ENCODE measurements around the gene SLC39A11.

GRCh38 chr17:72858826-72859495 lies 233.5 kb downstream of the SLC39A11 start:
- TF ChIP-seq YY1 (IDR thresholded peaks at IDR 0.05; ENCODE audit: low read depth) (no peak), CREB1 (IDR thresholded peaks at IDR 0.05; ENCODE audit: low read depth) (no peak), EP300 (IDR thresholded peaks at IDR 0.05; ENCODE audit: borderline replicate concordance) (no peak), FOXM1 (IDR thresholded peaks at IDR 0.05; ENCODE audit: borderline replicate concordance, low read depth) (no peak), RAD21 (IDR thresholded peaks at IDR 0.05; ENCODE audit: low read depth) (no peak), EGR1 (IDR thresholded peaks at IDR 0.05) (no peak), TAF1 (IDR thresholded peaks at IDR 0.05; ENCODE audit: low read depth) (no peak), ZBTB7A (IDR thresholded peaks at IDR 0.05; ENCODE audit: low read depth) (no peak), CEBPB (IDR thresholded peaks at IDR 0.05) (no peak)
- TF ChIP-seq, protein P1, sequence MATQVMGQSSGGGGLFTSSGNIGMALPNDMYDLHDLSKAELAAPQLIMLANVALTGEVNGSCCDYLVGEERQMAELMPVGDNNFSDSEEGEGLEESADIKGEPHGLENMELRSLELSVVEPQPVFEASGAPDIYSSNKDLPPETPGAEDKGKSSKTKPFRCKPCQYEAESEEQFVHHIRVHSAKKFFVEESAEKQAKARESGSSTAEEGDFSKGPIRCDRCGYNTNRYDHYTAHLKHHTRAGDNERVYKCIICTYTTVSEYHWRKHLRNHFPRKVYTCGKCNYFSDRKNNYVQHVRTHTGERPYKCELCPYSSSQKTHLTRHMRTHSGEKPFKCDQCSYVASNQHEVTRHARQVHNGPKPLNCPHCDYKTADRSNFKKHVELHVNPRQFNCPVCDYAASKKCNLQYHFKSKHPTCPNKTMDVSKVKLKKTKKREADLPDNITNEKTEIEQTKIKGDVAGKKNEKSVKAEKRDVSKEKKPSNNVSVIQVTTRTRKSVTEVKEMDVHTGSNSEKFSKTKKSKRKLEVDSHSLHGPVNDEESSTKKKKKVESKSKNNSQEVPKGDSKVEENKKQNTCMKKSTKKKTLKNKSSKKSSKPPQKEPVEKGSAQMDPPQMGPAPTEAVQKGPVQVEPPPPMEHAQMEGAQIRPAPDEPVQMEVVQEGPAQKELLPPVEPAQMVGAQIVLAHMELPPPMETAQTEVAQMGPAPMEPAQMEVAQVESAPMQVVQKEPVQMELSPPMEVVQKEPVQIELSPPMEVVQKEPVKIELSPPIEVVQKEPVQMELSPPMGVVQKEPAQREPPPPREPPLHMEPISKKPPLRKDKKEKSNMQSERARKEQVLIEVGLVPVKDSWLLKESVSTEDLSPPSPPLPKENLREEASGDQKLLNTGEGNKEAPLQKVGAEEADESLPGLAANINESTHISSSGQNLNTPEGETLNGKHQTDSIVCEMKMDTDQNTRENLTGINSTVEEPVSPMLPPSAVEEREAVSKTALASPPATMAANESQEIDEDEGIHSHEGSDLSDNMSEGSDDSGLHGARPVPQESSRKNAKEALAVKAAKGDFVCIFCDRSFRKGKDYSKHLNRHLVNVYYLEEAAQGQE (IDR thresholded peaks at IDR 0.05; ENCODE audit: low read depth) = no peak
- TF ChIP-seq, protein P2, sequence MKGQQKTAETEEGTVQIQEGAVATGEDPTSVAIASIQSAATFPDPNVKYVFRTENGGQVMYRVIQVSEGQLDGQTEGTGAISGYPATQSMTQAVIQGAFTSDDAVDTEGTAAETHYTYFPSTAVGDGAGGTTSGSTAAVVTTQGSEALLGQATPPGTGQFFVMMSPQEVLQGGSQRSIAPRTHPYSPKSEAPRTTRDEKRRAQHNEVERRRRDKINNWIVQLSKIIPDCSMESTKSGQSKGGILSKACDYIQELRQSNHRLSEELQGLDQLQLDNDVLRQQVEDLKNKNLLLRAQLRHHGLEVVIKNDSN (IDR thresholded peaks at IDR 0.05) = no peak
- TF ChIP-seq, protein P3, sequence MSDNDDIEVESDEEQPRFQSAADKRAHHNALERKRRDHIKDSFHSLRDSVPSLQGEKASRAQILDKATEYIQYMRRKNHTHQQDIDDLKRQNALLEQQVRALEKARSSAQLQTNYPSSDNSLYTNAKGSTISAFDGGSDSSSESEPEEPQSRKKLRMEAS (IDR thresholded peaks at IDR 0.05) = no peak
